Prostate gland (tissue), 2 donors: ENCODE data around the gene STIM1. TPM values are rescaled to one million over a fixed set of nuclear protein-coding genes. Genes with fewer than 3 reads are reported as not detected.

Source experiments
- DNase-seq: peaks from one replicate; pipeline ENCODE4 v3.0.0-alpha.2; 2019; ENCODE audit warnings: low spot score
- H3K27ac ChIP-seq, 2 donors: fragments of 200-600 bp; sonication (generic); 2 replicates each; pipeline ENCODE4 v1.5.1; 2017 to 2019
- H3K27me3 ChIP-seq: fragments of 200-600 bp; sonication (generic); replicated peaks from 2 replicates; pipeline ENCODE4 v1.5.1; 2019; ENCODE audit not compliant: insufficient read depth
- H3K36me3 ChIP-seq, 2 donors: fragments of 200-600 bp; sonication (generic); 1 replicate in 1 of 2; 2 replicates in 1 of 2; pipeline versions ENCODE4 v1.5.1 to v1.8.1; 2017 to 2019
- H3K4me1 ChIP-seq: fragments of 200-600 bp; sonication (generic); replicated peaks from 2 replicates; pipeline ENCODE4 v1.5.1; 2019
- H3K4me3 ChIP-seq, 2 donors: fragments of 200-600 bp; sonication (generic); 2 replicates each; pipeline ENCODE4 v1.5.1; 2017 to 2019
- H3K9me3 ChIP-seq: fragments of 200-600 bp; sonication (generic); 2 replicates; pipeline ENCODE4 v1.5.1; 2017
- CTCF ChIP-seq, 4 experiments: fragments of 200-600 bp in 2 of 4; fragments of 450-650 bp in 2 of 4; sonication (generic) in 2 of 4; IDR thresholded peaks; 1 replicate in 3 of 4; 2 replicates in 1 of 4; pipeline ENCODE4 v1.5.1; 2016 to 2019; ENCODE audit warnings: antibody characterized with exemption in 4 of 4, mild to moderate bottlenecking in 2 of 4, moderate library complexity in 2 of 4
- POLR2A ChIP-seq: fragments of 450-650 bp; IDR thresholded peaks from one replicate; pipeline ENCODE4 v1.6.1; 2016; ENCODE audit warnings: antibody characterized with exemption, mild to moderate bottlenecking
- POLR2AphosphoS5 ChIP-seq: sonication (generic); formaldehyde crosslinking; IDR thresholded peaks from one replicate; pipeline ENCODE4 v1.6.1; 2017; ENCODE audit warnings: antibody characterized with exemption
- WGBS: methylation state at CpG from one replicate; pipeline ENCODE4 v1.1.5; 2018; 5-methylcytosine and 5-hydroxymethylcytosine counted together
- intact Hi-C: fragments of 100-400 bp; cut with DNase I; formaldehyde crosslinking; loops from one replicate; pipeline ENCODE4 v1.14.2; 2022
- total RNA-seq, 2 donors: library from RNA; depleted of rRNA; stranded (reverse); fragments of >200 nt; gene quantifications; one replicate each; pipeline ENCODE4 v1.1.0, GENCODE V29; 2016

Gene STIM1
- total RNA-seq, 2 donors from 2014 or later = 34.1 to 65.0 TPM

GRCh38 chr11:3959903-3960265, 104.4 kb downstream of the STIM1 start:
- H3K36me3 ChIP-seq = no peaks in the 10 kb centered on the region
- no peak overlapping the region for H3K27ac ChIP-seq
- TF ChIP-seq POLR2A (no peak), CTCF (IDR thresholded peaks at IDR 0.05) (no peak), POLR2AphosphoS5 (no peak)
- no peak for DNase-seq
- no peak overlapping the region for H3K4me3 ChIP-seq
- intact Hi-C loops = no loop called here
- no peaks in the 10 kb centered on the region for H3K27me3 ChIP-seq
- H3K9me3 ChIP-seq = no peaks in the 10 kb centered on the region
- H3K4me1 ChIP-seq = no peaks in the 10 kb centered on the region

GRCh38 chr11:3962406-3962840, 107.0 kb downstream of the STIM1 start:
- intact Hi-C loops = no loop called here
- WGBS = 95% methylated on average over 1 of the region's 1 CpG
- Histone ChIP-seq H3K4me1 (no peaks in the 10 kb centered on the region), H3K9me3 (no peaks in the 10 kb centered on the region), H3K27ac (no peak overlapping the region), H3K27me3 (no peaks in the 10 kb centered on the region), H3K36me3 (no peaks in the 10 kb centered on the region), H3K4me3 (no peak overlapping the region)
- TF ChIP-seq POLR2A = no peak
- no peak for TF ChIP-seq CTCF (IDR thresholded peaks at IDR 0.05)
- TF ChIP-seq POLR2AphosphoS5 = no peak
- DNase-seq = no peak

GRCh38 chr11:3964056-3964455, 108.6 kb downstream of the STIM1 start:
- no peak for DNase-seq
- H3K27me3 ChIP-seq = no peaks in the 10 kb centered on the region
- H3K9me3 ChIP-seq = no peaks in the 10 kb centered on the region
- H3K4me3 ChIP-seq = no peak overlapping the region
- no peak for TF ChIP-seq CTCF (IDR thresholded peaks at IDR 0.05)
- TF ChIP-seq POLR2A = no peak
- no peak for TF ChIP-seq POLR2AphosphoS5
- WGBS = 60% methylated on average over 2 of the region's 2 CpGs
- no peaks in the 10 kb centered on the region for H3K4me1 ChIP-seq
- intact Hi-C loops = no loop called here
- H3K36me3 ChIP-seq = no peaks in the 10 kb centered on the region
- H3K27ac ChIP-seq = no peak overlapping the region

- no peaks in the 10 kb centered on the region for H3K36me3 ChIP-seq
- H3K4me3 ChIP-seq = no peak overlapping the region
- no peaks in the 10 kb centered on the region for H3K9me3 ChIP-seq
- no peaks in the 10 kb centered on the region for H3K4me1 ChIP-seq
- no peak overlapping the region for H3K27ac ChIP-seq
- intact Hi-C loops = no loop called here
- TF ChIP-seq POLR2A = no peak
- no peak for TF ChIP-seq CTCF (IDR thresholded peaks at IDR 0.05)
- TF ChIP-seq POLR2AphosphoS5 = no peak
- WGBS = 93% methylated on average over 1 of the region's 1 CpG
- DNase-seq = no peak
- H3K27me3 ChIP-seq = no peaks in the 10 kb centered on the region
Observed at GRCh38 chr11:3964935-3965604, 109.6 kb downstream of the STIM1 start.

- no peak overlapping the region for H3K27ac ChIP-seq
- intact Hi-C loops = no loop called here
- TF ChIP-seq POLR2AphosphoS5 (no peak), POLR2A (no peak)
- H3K4me1 ChIP-seq = no peaks in the 10 kb centered on the region
- no peaks in the 10 kb centered on the region for H3K36me3 ChIP-seq
- DNase-seq = no peak
- H3K27me3 ChIP-seq = no peaks in the 10 kb centered on the region
- H3K4me3 ChIP-seq = no peak overlapping the region
- no peaks in the 10 kb centered on the region for H3K9me3 ChIP-seq
Observed at GRCh38 chr11:3967695-3968094, 112.2 kb downstream of the STIM1 start.
